ENCODE data around the gene PPP2CA. TPM values are rescaled to one million over a fixed set of nuclear protein-coding genes. Genes with fewer than 3 reads are reported as not detected.
"Not testable (repeated sequence)": the region's sequence is repeated elsewhere in the genome, so short reads cannot be mapped to it uniquely, and the experiment has no call there.

Gene PPP2CA
- total RNA-seq, 8 experiments from 2014 or later, result 51.9 to 86.0 (median 69.2) TPM

GRCh38 chr5:134228624-134229023 lies 2.8 kb upstream of the PPP2CA start:
- in situ Hi-C loops (cut with MboI; ENCODE audit: low pct_unique_long_range_greater_than_20kb in 2 of 9, low sequenced_read_pairs in 9 of 9, unreplicated experiment in 9 of 9), result no loop called here
- ATAC-seq (replicated peaks in 6 of 8), result no peak
- no peak overlapping the region for H3K4me3 ChIP-seq
- H3K27ac ChIP-seq, result no peak overlapping the region
- H3K4me1 ChIP-seq (replicated peaks in 1 of 2), result peaks cover 8 to 13% of the 10 kb centered on the region in 2 donors

- WGBS, 10 experiments, result 40 to 100% (median 94%) methylated on average over 1 to 3 of the region's 3 CpGs; no CpG with 5 or more reads in 2 of the 10 experiments
- Histone ChIP-seq H3K4me3 (peak overlapping the region in 1 of 5 donors; percentile 65), H3K27ac (no peak overlapping the region), H3K4me1 (replicated peaks in 1 of 2) (peaks cover 8 to 18% of the 10 kb centered on the region in 2 donors)
- in situ Hi-C loops (cut with MboI; ENCODE audit: low pct_unique_long_range_greater_than_20kb in 2 of 9, low sequenced_read_pairs in 9 of 9, unreplicated experiment in 9 of 9), result no loop called here
- ATAC-seq (replicated peaks in 6 of 8), result no peak
Observed at GRCh38 chr5:134227776-134228175, 1.9 kb upstream of the PPP2CA start.

GRCh38 chr5:134227259-134227658 lies 1.4 kb upstream of the PPP2CA start:
- peak overlapping the region; percentile 98 to 99 for H3K27ac ChIP-seq
- ATAC-seq (replicated peaks in 6 of 8), result peak in 7 of 8 experiments; percentile 6 to 59 (median 19)
- in situ Hi-C loops (cut with MboI; ENCODE audit: low pct_unique_long_range_greater_than_20kb in 2 of 9, low sequenced_read_pairs in 9 of 9, unreplicated experiment in 9 of 9), result no loop called here

GRCh38 chr5:134226441-134227192 lies 744 bp upstream of the PPP2CA start:
- Histone ChIP-seq H3K4me1 (replicated peaks in 1 of 2) (peaks cover 8 to 18% of the 10 kb centered on the region in 2 donors), H3K4me3 (peak overlapping the region; percentile 65 to 96 (median 80)), H3K27ac (peak overlapping the region; percentile 98 to 99)
- 7 to 29% (median 10%) methylated on average over 2 to 22 of the region's 51 CpGs; no CpG with 5 or more reads in 2 of the 10 experiments for WGBS, 10 experiments
- ATAC-seq (replicated peaks in 6 of 8), result peak in 4 of 8 experiments; percentile 0 to 22 (median 4)
- in situ Hi-C loops (cut with MboI; ENCODE audit: low pct_unique_long_range_greater_than_20kb in 2 of 9, low sequenced_read_pairs in 9 of 9, unreplicated experiment in 9 of 9), result no loop called here

More at GRCh38 chr5:134227259-134227658, 1.4 kb upstream of the PPP2CA start:
- Histone ChIP-seq H3K4me3 (peak overlapping the region; percentile 65 to 96 (median 80)), H3K4me1 (replicated peaks in 1 of 2) (peaks cover 8 to 18% of the 10 kb centered on the region in 2 donors)
- WGBS, 10 experiments, result 10 to 54% (median 40%) methylated on average over 1 to 4 of the region's 5 CpGs; no CpG with 5 or more reads in 4 of the 10 experiments

GRCh38 chr5:134224888-134225779 lies 739 bp downstream of the PPP2CA start:
- H3K4me3 ChIP-seq, result peak overlapping the region; percentile 65 to 96 (median 80)
- peak; percentile 11 to 49 (median 41) for ATAC-seq (replicated peaks in 6 of 8)
- in situ Hi-C loops (cut with MboI; ENCODE audit: low pct_unique_long_range_greater_than_20kb in 2 of 9, low sequenced_read_pairs in 9 of 9, unreplicated experiment in 9 of 9), result no loop called here
- WGBS, 10 experiments, result 0 to 4% (median 0%) methylated on average over 2 to 22 of the region's 49 CpGs
- H3K27ac ChIP-seq, result peak overlapping the region; percentile 98 to 99
- H3K4me1 ChIP-seq (replicated peaks in 1 of 2), result peaks cover 8 to 18% of the 10 kb centered on the region in 2 donors

DNA sequence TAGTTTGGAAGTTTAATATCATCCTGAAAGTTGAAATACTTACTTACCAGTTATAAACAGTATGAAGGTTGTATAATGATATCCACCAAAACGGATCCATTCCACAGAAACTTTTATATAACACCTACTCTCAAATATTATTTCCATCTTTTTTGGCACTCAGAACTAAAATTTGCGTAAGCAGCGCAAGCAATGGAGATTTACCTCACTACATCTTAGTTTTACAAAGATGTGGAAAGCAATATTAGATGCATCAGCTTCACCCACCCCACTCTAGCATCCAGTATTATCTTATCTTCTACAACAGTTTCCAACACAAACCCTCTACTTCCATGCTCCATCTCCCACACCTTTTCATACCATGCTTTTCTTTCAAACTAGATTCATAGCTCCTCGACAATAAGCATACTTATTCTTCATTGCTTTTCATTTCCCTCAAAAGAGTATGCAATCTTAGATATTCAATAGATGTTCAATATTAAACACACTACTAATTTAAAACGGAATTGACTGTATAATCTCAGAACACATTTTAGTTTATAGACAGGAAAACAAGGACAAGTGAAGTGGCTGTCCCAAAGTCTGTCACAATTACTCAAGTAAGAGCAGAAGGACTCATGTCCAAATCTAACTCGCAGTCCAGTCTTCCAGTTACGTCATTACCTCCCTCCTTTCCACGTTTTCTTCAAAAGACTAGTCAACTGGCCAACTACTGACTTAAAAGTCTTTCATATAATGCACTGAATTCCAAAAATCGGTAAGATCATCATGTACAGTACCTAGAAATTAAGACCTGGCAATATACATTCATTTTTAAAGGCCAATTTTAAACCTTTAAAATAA lies 2.2 kb downstream of the PPP2CA start:
- Histone ChIP-seq H3K4me1 (replicated peaks in 1 of 2) (peaks cover 11 to 18% of the 10 kb centered on the region in 2 donors), H3K4me3 (peak overlapping the region; percentile 65 to 96 (median 80)), H3K27ac (no peak overlapping the region)
- 16 to 73% (median 33%) methylated on average over 2 to 9 of the region's 9 CpGs for WGBS, 10 experiments
- no peak for ATAC-seq (replicated peaks in 6 of 8)
- in situ Hi-C loops (cut with MboI; ENCODE audit: low pct_unique_long_range_greater_than_20kb in 2 of 9, low sequenced_read_pairs in 9 of 9, unreplicated experiment in 9 of 9), result no loop called here

GRCh38 chr5:134221690-134222089 lies 4.2 kb downstream of the PPP2CA start:
- H3K4me1 ChIP-seq (replicated peaks in 1 of 2); in situ Hi-C loops (cut with MboI; ENCODE audit: low pct_unique_long_range_greater_than_20kb in 2 of 9, low sequenced_read_pairs in 9 of 9, unreplicated experiment in 9 of 9); H3K27ac ChIP-seq; H3K4me3 ChIP-seq; ATAC-seq (replicated peaks in 6 of 8): not testable (repeated sequence)
- 87 to 100% (median 100%) methylated on average over 1 to 5 of the region's 5 CpGs; no CpG with 5 or more reads in 2 of the 10 experiments for WGBS, 10 experiments

GRCh38 chr5:134215757-134216156 lies 10.1 kb downstream of the PPP2CA start:
- H3K4me1 ChIP-seq (replicated peaks in 1 of 2), result peaks cover 0 to 3% of the 10 kb centered on the region in 2 donors
- no peak for ATAC-seq (replicated peaks in 6 of 8)
- in situ Hi-C loops (cut with MboI; ENCODE audit: low pct_unique_long_range_greater_than_20kb in 2 of 9, low sequenced_read_pairs in 9 of 9, unreplicated experiment in 9 of 9), result no loop called here
- H3K27ac ChIP-seq, result no peak overlapping the region
- no peak overlapping the region for H3K4me3 ChIP-seq
- 24 to 100% (median 80%) methylated on average over 1 to 2 of the region's 2 CpGs; no CpG with 5 or more reads in 3 of the 10 experiments for WGBS, 10 experiments

DNA sequence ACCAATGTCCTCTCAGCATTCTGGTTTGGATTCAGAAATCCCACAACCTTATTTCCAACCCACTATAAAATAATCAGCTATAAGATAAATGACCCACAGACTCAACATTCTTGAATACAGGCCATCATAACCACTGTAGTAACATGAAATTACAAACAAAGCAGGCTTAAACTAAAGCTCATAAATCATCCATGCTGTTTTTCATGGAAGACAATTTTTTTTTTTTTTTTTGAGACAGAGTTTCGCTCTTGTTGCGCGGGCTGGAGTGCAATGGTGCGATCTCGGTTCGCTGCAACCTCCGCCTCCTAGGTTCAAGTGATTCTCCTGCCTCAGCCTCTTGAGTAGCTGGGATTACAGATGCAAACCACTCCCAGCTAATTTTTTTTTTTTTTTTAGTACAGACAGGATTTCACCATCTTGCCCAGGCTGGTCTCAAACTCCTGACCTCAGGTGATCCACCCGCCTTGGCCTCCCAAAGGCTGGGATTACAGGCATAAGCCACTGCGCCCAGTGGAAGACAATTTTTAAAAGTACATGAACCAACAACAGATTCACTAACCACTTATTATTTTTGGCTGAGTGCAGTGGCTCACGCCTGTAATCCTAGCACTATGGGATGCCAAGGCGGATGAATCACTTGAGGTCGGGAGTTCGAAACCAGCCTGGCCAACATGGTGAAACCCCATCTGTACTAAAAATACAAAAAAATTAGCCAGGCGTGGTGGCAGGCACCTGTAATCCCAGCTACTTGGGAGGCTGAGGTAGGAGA lies 14.4 kb downstream of the PPP2CA start:
- H3K4me1 ChIP-seq (replicated peaks in 1 of 2); H3K4me3 ChIP-seq; ATAC-seq (replicated peaks in 6 of 8); in situ Hi-C loops (cut with MboI; ENCODE audit: low pct_unique_long_range_greater_than_20kb in 2 of 9, low sequenced_read_pairs in 9 of 9, unreplicated experiment in 9 of 9); H3K27ac ChIP-seq: not testable (repeated sequence)
- 94 to 100% (median 100%) methylated on average over 1 to 14 of the region's 14 CpGs; no CpG with 5 or more reads in 3 of the 10 experiments for WGBS, 10 experiments

DNA sequence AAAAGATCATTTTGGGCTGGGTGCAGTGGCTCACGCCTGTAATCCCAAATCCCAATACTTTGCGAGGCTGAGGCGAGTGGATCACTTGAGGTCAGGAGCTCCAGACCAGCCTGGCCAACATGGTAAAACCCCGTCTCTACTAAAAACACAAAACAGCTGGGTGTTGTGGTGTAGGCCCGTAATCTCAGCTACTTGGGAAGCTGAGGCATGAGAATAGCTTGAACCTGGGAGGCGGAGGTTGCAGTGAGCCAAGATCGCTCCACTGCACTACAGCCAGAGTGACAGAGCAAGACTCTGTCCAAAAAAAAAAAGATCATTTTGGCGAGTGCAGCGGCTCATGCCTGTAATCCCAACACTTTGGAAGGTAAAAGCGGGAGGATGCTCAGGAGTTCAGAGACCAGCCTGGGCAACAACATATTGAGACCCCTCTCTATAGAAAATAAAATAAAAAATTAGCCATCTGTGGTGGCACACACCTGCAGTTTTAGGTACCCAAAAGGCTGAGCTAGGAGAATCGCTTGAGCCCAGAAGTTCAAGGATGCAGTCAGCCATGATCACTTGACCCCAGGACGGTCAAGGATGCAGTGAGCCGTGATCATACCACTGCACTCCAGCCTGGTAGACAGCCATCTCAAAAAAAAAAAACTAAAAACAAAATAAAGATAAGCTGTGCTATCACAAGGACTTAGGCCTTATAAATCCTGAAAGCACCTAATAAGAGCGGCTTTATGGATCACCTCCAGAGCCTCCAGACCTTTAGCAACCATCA lies 16.2 kb downstream of the PPP2CA start:
- in situ Hi-C loops (cut with MboI; ENCODE audit: low pct_unique_long_range_greater_than_20kb in 2 of 9, low sequenced_read_pairs in 9 of 9, unreplicated experiment in 9 of 9), result no loop called here
- no peak for ATAC-seq (replicated peaks in 6 of 8)
- Histone ChIP-seq H3K4me3 (no peak overlapping the region), H3K4me1 (replicated peaks in 1 of 2) (no peaks in the 10 kb centered on the region), H3K27ac (no peak overlapping the region)
- WGBS, 10 experiments, result 85 to 100% (median 88%) methylated on average over 3 to 13 of the region's 14 CpGs; no CpG with 5 or more reads in 2 of the 10 experiments

- 83 to 100% (median 100%) methylated on average over 1 of the region's 1 CpG; no CpG with 5 or more reads in 6 of the 10 experiments for WGBS, 10 experiments
- no peak for ATAC-seq (replicated peaks in 6 of 8)
- H3K27ac ChIP-seq, result no peak overlapping the region
- no peak overlapping the region for H3K4me3 ChIP-seq
- in situ Hi-C loops (cut with MboI; ENCODE audit: low pct_unique_long_range_greater_than_20kb in 2 of 9, low sequenced_read_pairs in 9 of 9, unreplicated experiment in 9 of 9), result no loop called here
- H3K4me1 ChIP-seq (replicated peaks in 1 of 2), result no peaks in the 10 kb centered on the region
Observed at GRCh38 chr5:134207696-134208095, 18.2 kb downstream of the PPP2CA start.

All from motor neuron (in vitro differentiated cells).